Small intestine (tissue), 7 donors: ENCODE data around the gene PTCH1. TPM values are rescaled to one million over a fixed set of nuclear protein-coding genes. Genes with fewer than 3 reads are reported as not detected.

Experiments used
- DNase-seq, 2 donors: peaks; one replicate each; pipeline versions ENCODE4 v3.0.0 to v3.0.0-alpha.2; 2013
- FAIRE-seq: peaks from 2 replicates; lab custom pipeline; 2012; peaks lifted over from hg19 to GRCh38; lab: Jason Lieb, UNC
- H3K27ac ChIP-seq, 3 donors: one replicate each; pipeline ENCODE4 v1.5.1; 2013; ENCODE audit warnings: low read length in 2 of 3, mild to moderate bottlenecking in 2 of 3, control low read depth in 1 of 3, inconsistent platforms in 1 of 3, low read depth in 1 of 3, moderate library complexity in 1 of 3
- H3K27me3 ChIP-seq, 3 donors: one replicate each; pipeline ENCODE4 v1.6.1; 2013; ENCODE audit warnings: low read length in 3 of 3, inconsistent platforms in 1 of 3; ENCODE audit not compliant: control insufficient read depth in 3 of 3, insufficient read depth in 3 of 3
- H3K36me3 ChIP-seq, 3 donors: one replicate each; pipeline ENCODE4 v1.6.1; 2013; ENCODE audit warnings: low read length in 3 of 3, inconsistent platforms in 1 of 3, low read depth in 1 of 3, mild to moderate bottlenecking in 1 of 3, moderate library complexity in 1 of 3; ENCODE audit not compliant: control insufficient read depth in 3 of 3, insufficient read depth in 2 of 3
- H3K4me1 ChIP-seq, 3 donors: one replicate each; pipeline ENCODE4 v1.6.1; 2013; ENCODE audit warnings: low read length in 2 of 3, inconsistent platforms in 1 of 3, low read depth in 1 of 3, mild to moderate bottlenecking in 1 of 3, moderate library complexity in 1 of 3; ENCODE audit not compliant: control insufficient read depth in 3 of 3, insufficient read depth in 2 of 3
- H3K4me3 ChIP-seq, 3 donors: one replicate each; pipeline ENCODE4 v1.5.1; 2013; ENCODE audit warnings: low read length in 3 of 3, control low read depth in 1 of 3, inconsistent platforms in 1 of 3, low read depth in 1 of 3, mild to moderate bottlenecking in 1 of 3, moderate library complexity in 1 of 3
- H3K9me3 ChIP-seq, 2 donors: one replicate each; pipeline ENCODE4 v1.6.1; 2013; ENCODE audit warnings: low read depth in 1 of 2, low read length in 1 of 2; ENCODE audit not compliant: control insufficient read depth in 2 of 2, insufficient read depth in 1 of 2
- WGBS, 3 donors: extraction: QIAGEN DNeasy Blood & Tissue Kit; methylation state at CpG; one replicate each; pipeline ENCODE4 v1.1.7; 2013; 5-methylcytosine and 5-hydroxymethylcytosine counted together
- polyA plus RNA-seq, 4 donors: library from polyadenylated mRNA; stranded (reverse) in 3 of 4; unstranded in 1 of 4; fragments of 200-250 nt in 3 of 4; fragments of 120-200 nt in 1 of 4; gene quantifications; one replicate each; pipeline versions ENCODE4 v1.2.1 to v1.2.3, GENCODE V29; 2013
- donor health status: healthy with polysubstance abuse.
- donor health status: control.
- donor health status: control.
- donor health status: Bipolar disorder and iron deficiency.
- donor health status: healthy.

The PTCH1 gene
- polyA plus RNA-seq, 4 donors, result 2.2 to 25.2 (median 5.8) TPM

GRCh38 chr9:95457769-95458168 lies 59.0 kb downstream of the PTCH1 start:
- peaks cover 0 to 66% (median 6%) of the 10 kb centered on the region in 3 donors for H3K36me3 ChIP-seq
- H3K4me3 ChIP-seq, result no peak overlapping the region
- WGBS, 3 donors, result 76 to 93% (median 87%) methylated on average over 12 of the region's 12 CpGs
- no peaks in the 10 kb centered on the region for H3K27me3 ChIP-seq
- peak overlapping the region in 2 of 3 donors; percentile 43 to 57 for H3K27ac ChIP-seq
- DNase-seq (no peak), FAIRE-seq (no peak)
- peaks cover 0 to 29% (median 2%) of the 10 kb centered on the region in 3 donors for H3K4me1 ChIP-seq
- no peaks in the 10 kb centered on the region for H3K9me3 ChIP-seq

DNA sequence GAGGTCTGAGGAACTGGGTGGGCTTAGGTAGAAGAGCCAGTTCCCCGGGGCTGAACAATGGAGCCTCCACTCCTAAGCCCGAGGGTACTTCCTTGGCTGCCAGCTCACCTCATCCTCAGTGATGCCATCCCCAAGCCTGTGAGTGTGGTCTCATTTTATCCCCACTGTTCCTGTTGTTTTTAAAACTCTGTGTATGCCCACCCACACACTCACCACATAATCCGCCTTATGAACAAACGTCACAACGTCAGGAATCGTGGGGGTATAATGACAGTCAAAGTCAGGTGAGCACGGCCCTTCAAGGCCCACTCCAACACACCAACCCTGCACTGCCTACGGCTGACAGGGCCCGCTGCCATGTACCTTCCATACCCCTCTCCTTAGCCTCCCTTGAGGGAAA lies 61.1 kb downstream of the PTCH1 start:
- no peak for DNase-seq
- FAIRE-seq, result no peak
- Histone ChIP-seq H3K4me3 (no peak overlapping the region), H3K36me3 (peaks cover 0 to 59% (median 6%) of the 10 kb centered on the region in 3 donors), H3K4me1 (peaks cover 0 to 13% (median 0%) of the 10 kb centered on the region in 3 donors), H3K9me3 (no peaks in the 10 kb centered on the region), H3K27me3 (no peaks in the 10 kb centered on the region), H3K27ac (no peak overlapping the region)
- 90 to 95% (median 91%) methylated on average over 9 of the region's 9 CpGs for WGBS, 3 donors

DNA sequence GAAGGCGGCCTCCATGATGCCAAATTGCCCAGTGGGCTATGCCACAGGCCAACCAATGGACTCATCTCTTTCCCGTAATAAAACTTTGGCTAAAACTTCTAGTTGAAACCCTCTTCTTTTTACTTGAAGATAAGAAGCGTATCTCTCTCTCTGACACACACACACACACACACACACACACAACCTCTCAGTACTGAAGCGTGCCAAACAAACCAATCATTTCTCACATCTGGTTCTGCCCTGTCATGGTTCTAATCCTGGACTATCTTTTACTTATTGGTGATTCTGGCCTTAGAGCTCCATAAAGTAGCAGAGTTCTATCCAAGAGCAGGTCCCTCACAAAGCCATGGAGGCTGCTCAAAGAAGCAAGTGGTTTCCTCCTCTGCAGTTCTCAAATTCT lies 64.6 kb downstream of the PTCH1 start:
- 86 to 98% (median 91%) methylated on average over 4 of the region's 4 CpGs for WGBS, 3 donors
- no peak overlapping the region for H3K27ac ChIP-seq

GRCh38 chr9:95451065-95451426 lies 65.7 kb downstream of the PTCH1 start:
- no peak overlapping the region for H3K4me3 ChIP-seq
- WGBS, 3 donors, result 73 to 86% (median 80%) methylated on average over 2 of the region's 2 CpGs
- DNase-seq (no peak), FAIRE-seq (no peak)
- H3K36me3 ChIP-seq, result peaks cover 0 to 70% (median 6%) of the 10 kb centered on the region in 3 donors
- H3K4me1 ChIP-seq, result peaks cover 0 to 2% (median 0%) of the 10 kb centered on the region in 3 donors
- no peak overlapping the region for H3K27ac ChIP-seq
- H3K9me3 ChIP-seq, result no peaks in the 10 kb centered on the region
- no peaks in the 10 kb centered on the region for H3K27me3 ChIP-seq

More for the DNA sequence above, 64.6 kb downstream of the PTCH1 start:
- no peaks in the 10 kb centered on the region for H3K27me3 ChIP-seq
- DNase-seq (no peak), FAIRE-seq (no peak)
- no peak overlapping the region for H3K4me3 ChIP-seq
- peaks cover 0 to 2% (median 0%) of the 10 kb centered on the region in 3 donors for H3K4me1 ChIP-seq
- peaks cover 0 to 69% (median 6%) of the 10 kb centered on the region in 3 donors for H3K36me3 ChIP-seq
- H3K9me3 ChIP-seq, result no peaks in the 10 kb centered on the region

- Histone ChIP-seq H3K4me1 (peaks cover 0 to 2% (median 0%) of the 10 kb centered on the region in 3 donors), H3K36me3 (peaks cover 0 to 69% (median 3%) of the 10 kb centered on the region in 3 donors), H3K9me3 (no peaks in the 10 kb centered on the region), H3K4me3 (no peak overlapping the region), H3K27ac (no peak overlapping the region), H3K27me3 (no peaks in the 10 kb centered on the region)
- FAIRE-seq, result no peak
- no peak for DNase-seq
- WGBS, 3 donors, result 86 to 96% (median 93%) methylated on average over 11 of the region's 11 CpGs
These were observed 66.4 kb downstream of the PTCH1 start for GRCh38 chr9:95450171-95451064.

GRCh38 chr9:95449016-95449415 lies 67.8 kb downstream of the PTCH1 start:
- H3K4me3 ChIP-seq, result no peak overlapping the region
- 89 to 94% (median 93%) methylated on average over 22 of the region's 22 CpGs for WGBS, 3 donors
- H3K9me3 ChIP-seq, result no peaks in the 10 kb centered on the region
- peaks cover 0 to 74% (median 6%) of the 10 kb centered on the region in 3 donors for H3K36me3 ChIP-seq
- DNase-seq, result no peak
- H3K27me3 ChIP-seq, result no peaks in the 10 kb centered on the region
- no peak overlapping the region for H3K27ac ChIP-seq
- H3K4me1 ChIP-seq, result peaks cover 0 to 2% (median 0%) of the 10 kb centered on the region in 3 donors
- no peak for FAIRE-seq

DNA sequence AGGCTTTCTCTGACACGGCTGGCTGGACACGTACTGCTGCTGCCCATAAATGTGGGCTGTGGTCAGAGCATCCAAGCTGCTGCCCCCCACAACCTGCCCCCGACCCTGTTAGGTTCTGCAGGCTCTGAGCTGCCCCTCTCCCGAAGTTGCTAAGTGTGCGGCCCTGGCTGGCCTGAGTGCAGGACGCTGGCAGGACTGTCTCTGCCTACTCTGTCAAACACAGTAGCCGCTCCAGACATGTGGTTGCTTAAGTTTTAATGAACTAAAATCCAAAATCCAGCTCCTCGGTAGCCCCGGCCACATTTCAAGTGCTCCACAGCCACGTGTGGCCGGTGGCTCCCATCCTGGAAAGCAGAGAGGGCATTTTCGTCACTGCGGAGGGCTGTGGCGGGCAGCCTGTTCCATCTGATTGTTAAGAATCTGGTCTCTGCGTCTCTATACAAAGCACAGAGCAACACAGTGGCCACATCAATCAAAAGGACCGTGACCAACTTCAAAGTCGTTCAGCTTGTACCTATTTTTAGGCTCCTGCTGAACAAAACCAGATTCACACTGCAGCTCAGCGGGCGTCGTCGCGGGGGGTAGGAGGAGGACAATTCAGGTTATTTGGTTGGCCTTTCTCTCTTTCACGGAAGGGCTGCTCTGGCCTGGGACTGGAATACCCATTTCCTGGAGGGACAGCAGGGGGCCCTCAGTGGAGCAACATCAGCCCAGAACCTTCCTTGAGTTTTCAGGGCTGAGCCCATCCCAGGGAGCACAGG lies 68.9 kb downstream of the PTCH1 start:
- H3K27ac ChIP-seq, result no peak overlapping the region
- H3K27me3 ChIP-seq, result no peaks in the 10 kb centered on the region
- peaks cover 0 to 68% (median 6%) of the 10 kb centered on the region in 3 donors for H3K36me3 ChIP-seq
- 82 to 90% (median 87%) methylated on average over 23 of the region's 23 CpGs for WGBS, 3 donors
- FAIRE-seq, result no peak
- peaks cover 0 to 2% (median 0%) of the 10 kb centered on the region in 3 donors for H3K4me1 ChIP-seq
- H3K4me3 ChIP-seq, result no peak overlapping the region
- H3K9me3 ChIP-seq, result no peaks in the 10 kb centered on the region
- DNase-seq, result no peak

DNA sequence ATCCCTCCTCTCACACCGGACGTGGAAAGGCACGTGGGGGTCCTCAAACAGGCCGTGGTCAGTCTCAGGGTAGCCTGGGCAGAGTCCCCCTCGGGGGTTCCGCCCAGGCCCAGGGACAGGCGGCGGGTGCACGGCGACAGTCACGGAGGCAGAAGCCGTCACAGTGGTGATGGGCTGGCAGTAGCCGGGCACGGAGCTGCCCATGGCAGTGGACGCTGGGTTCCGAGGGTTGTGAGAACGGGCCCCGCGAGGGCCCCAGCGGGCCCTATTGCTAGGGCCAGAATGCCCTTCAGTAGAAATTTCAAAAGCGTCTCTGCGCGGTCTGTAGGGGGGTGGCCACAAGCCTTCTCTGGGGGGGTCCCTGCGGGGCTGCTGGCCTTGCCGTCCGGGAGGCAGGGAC lies 69.8 kb downstream of the PTCH1 start:
- WGBS, 3 donors, result 92 to 96% (median 94%) methylated on average over 22 to 26 of the region's 26 CpGs
- H3K27ac ChIP-seq, result no peak overlapping the region
- no peak for DNase-seq
- no peak for FAIRE-seq
- no peak overlapping the region for H3K4me3 ChIP-seq
- no peaks in the 10 kb centered on the region for H3K9me3 ChIP-seq
- H3K27me3 ChIP-seq, result no peaks in the 10 kb centered on the region
- peaks cover 0 to 2% (median 0%) of the 10 kb centered on the region in 3 donors for H3K4me1 ChIP-seq
- H3K36me3 ChIP-seq, result peaks cover 0 to 73% (median 6%) of the 10 kb centered on the region in 3 donors
